Trophoblast cell (in vitro differentiated cells and primary cell): ENCODE results near the gene ORC6.

Experiments used
- DNase-seq, 2 donors: peaks; one replicate each; pipeline ENCODE4 v3.0.0-alpha.2; 2016
- H2AFZ ChIP-seq: 2 replicates; pipeline ENCODE4 v1.6.1; 2013; ENCODE audit warnings: low read length, moderate library complexity, mild to moderate bottlenecking; ENCODE audit not compliant: insufficient read depth, poor library complexity
- H2AK5ac ChIP-seq: 2 replicates; pipeline ENCODE4 v1.6.1; 2013; ENCODE audit warnings: mild to moderate bottlenecking, low read length
- H2BK120ac ChIP-seq: 2 replicates; pipeline ENCODE4 v1.6.1; 2013; ENCODE audit warnings: low read length, mild to moderate bottlenecking, moderate library complexity; ENCODE audit not compliant: insufficient read depth, poor library complexity
- H2BK12ac ChIP-seq: 2 replicates; pipeline ENCODE4 v1.6.1; 2013; ENCODE audit warnings: mild to moderate bottlenecking, low read length, moderate library complexity
- H2BK5ac ChIP-seq: 2 replicates; pipeline ENCODE4 v1.6.1; 2013; ENCODE audit warnings: low read length, low read depth, moderate library complexity, mild to moderate bottlenecking; ENCODE audit not compliant: poor library complexity
- H3K14ac ChIP-seq: 2 replicates; pipeline ENCODE4 v1.6.1; 2013; ENCODE audit warnings: mild to moderate bottlenecking, low read length
- H3K18ac ChIP-seq: 2 replicates; pipeline ENCODE4 v1.6.1; 2013; ENCODE audit warnings: mild to moderate bottlenecking, low read length
- H3K23ac ChIP-seq: 2 replicates; pipeline ENCODE4 v1.6.1; 2013; ENCODE audit warnings: low read length
- H3K27ac ChIP-seq: 2 replicates; pipeline ENCODE4 v1.5.1; 2013; ENCODE audit warnings: low read depth, mild to moderate bottlenecking, inconsistent platforms, low read length, moderate library complexity
- H3K27me3 ChIP-seq: 2 replicates; pipeline ENCODE4 v1.6.1; 2013; ENCODE audit warnings: inconsistent platforms, mild to moderate bottlenecking, low read length, moderate library complexity; ENCODE audit not compliant: insufficient read depth
- H3K36me3 ChIP-seq, 2 experiments: 1 replicate in 1 of 2; 2 replicates in 1 of 2; pipeline ENCODE4 v1.6.1; 2013; ENCODE audit warnings: low read length in 2 of 2, mild to moderate bottlenecking in 2 of 2, moderate library complexity in 1 of 2; ENCODE audit not compliant: insufficient read depth in 2 of 2, control insufficient read depth in 1 of 2
- H3K4ac ChIP-seq: 2 replicates; pipeline ENCODE4 v1.6.1; 2013; ENCODE audit warnings: low read depth, mild to moderate bottlenecking, low read length, moderate library complexity
- H3K4me1 ChIP-seq, 2 experiments: 1 replicate in 1 of 2; 2 replicates in 1 of 2; pipeline ENCODE4 v1.6.1; 2013; ENCODE audit warnings: low read length in 2 of 2, mild to moderate bottlenecking in 2 of 2, moderate library complexity in 1 of 2; ENCODE audit not compliant: insufficient read depth in 2 of 2, control insufficient read depth in 1 of 2
- H3K4me2 ChIP-seq: 2 replicates; pipeline ENCODE4 v1.6.1; 2013; ENCODE audit warnings: inconsistent platforms, mild to moderate bottlenecking, low read length, moderate library complexity
- H3K4me3 ChIP-seq: 2 replicates; pipeline ENCODE4 v1.5.1; 2013; ENCODE audit warnings: mild to moderate bottlenecking, low read depth, low read length, inconsistent platforms
- H3K79me1 ChIP-seq: one replicate; pipeline ENCODE4 v1.6.1; 2013; ENCODE audit warnings: low read length
- H3K79me2 ChIP-seq: 2 replicates; pipeline ENCODE4 v1.6.1; 2013; ENCODE audit warnings: low read length, mild to moderate bottlenecking; ENCODE audit not compliant: control insufficient read depth, insufficient read depth, poor library complexity
- H3K9ac ChIP-seq: 2 replicates; pipeline ENCODE4 v1.6.1; 2013; ENCODE audit warnings: mild to moderate bottlenecking, low read length
- H3K9me3 ChIP-seq: 2 replicates; pipeline ENCODE4 v1.6.1; 2013; ENCODE audit warnings: low read depth, mild to moderate bottlenecking, control low read depth, inconsistent platforms, low read length; ENCODE audit not compliant: insufficient read depth
- H4K12ac ChIP-seq: 2 replicates; pipeline ENCODE4 v1.6.1; 2013; ENCODE audit warnings: low read depth, mild to moderate bottlenecking, low read length, moderate library complexity
- H4K8ac ChIP-seq: 2 replicates; pipeline ENCODE4 v1.6.1; 2013; ENCODE audit warnings: low read depth, mild to moderate bottlenecking, low read length, moderate library complexity
- H4K91ac ChIP-seq: one replicate; pipeline ENCODE4 v1.6.1; 2013; ENCODE audit warnings: low read depth, mild to moderate bottlenecking, low read length, moderate library complexity
- WGBS: extraction: QIAGEN DNeasy Blood & Tissue Kit; methylation state at CpG from one replicate; pipeline ENCODE4 v1.1.7; 2013; ENCODE audit warnings: missing lambda C conversion rate; ENCODE audit not compliant: insufficient read length, insufficient coverage; ENCODE audit errors: extremely low coverage; 5-methylcytosine and 5-hydroxymethylcytosine counted together

Gene ORC6

GRCh38 chr16:46715769-46716305 is 26.4 kb downstream of the ORC6 start:
- no peak overlapping the region for H3K4me3 ChIP-seq
- H3K27ac ChIP-seq = no peak overlapping the region
- no peak overlapping the region for H3K4ac ChIP-seq
- H3K23ac ChIP-seq = no peak overlapping the region
- H3K79me1 ChIP-seq = peaks cover 4% of the 10 kb centered on the region
- H3K18ac ChIP-seq = no peak overlapping the region
- H3K4me2 ChIP-seq = no peak overlapping the region
- H3K27me3 ChIP-seq = no peaks in the 10 kb centered on the region
- no peak overlapping the region for H4K12ac ChIP-seq
- H2BK120ac ChIP-seq = no peak overlapping the region
- no peaks in the 10 kb centered on the region for H3K9me3 ChIP-seq
- peak overlapping the region; percentile 43 for H2AK5ac ChIP-seq
- no peak overlapping the region for H2BK5ac ChIP-seq
- H3K79me2 ChIP-seq = peaks cover 1% of the 10 kb centered on the region
- no CpG with 5 or more reads among the region's 6 CpGs for WGBS
- peaks cover 0 to 8% of the 10 kb centered on the region in 2 experiments for H3K4me1 ChIP-seq
- no peak overlapping the region for H4K8ac ChIP-seq
- no peak overlapping the region for H3K9ac ChIP-seq
- no peak overlapping the region for H2AFZ ChIP-seq
- no peaks in the 10 kb centered on the region for H3K36me3 ChIP-seq
- H3K14ac ChIP-seq = no peak overlapping the region
- H2BK12ac ChIP-seq = peak overlapping the region; percentile 14
- no peak for DNase-seq
- H4K91ac ChIP-seq = no peak overlapping the region

- no peak overlapping the region for H3K27ac ChIP-seq
- H4K8ac ChIP-seq = no peak overlapping the region
- H3K79me1 ChIP-seq = peaks cover 4% of the 10 kb centered on the region
- no peak overlapping the region for H4K91ac ChIP-seq
- no peak overlapping the region for H3K14ac ChIP-seq
- no CpG with 5 or more reads among the region's 2 CpGs for WGBS
- H2BK12ac ChIP-seq = no peak overlapping the region
- peaks cover 0 to 2% of the 10 kb centered on the region in 2 experiments for H3K4me1 ChIP-seq
- peaks cover 0 to 3% of the 10 kb centered on the region in 2 experiments for H3K36me3 ChIP-seq
- no peak overlapping the region for H3K4ac ChIP-seq
- no peak overlapping the region for H3K4me2 ChIP-seq
- no peak overlapping the region for H3K23ac ChIP-seq
- DNase-seq = no peak
- H2BK5ac ChIP-seq = no peak overlapping the region
- H3K27me3 ChIP-seq = no peaks in the 10 kb centered on the region
- H3K9ac ChIP-seq = no peak overlapping the region
- no peak overlapping the region for H2BK120ac ChIP-seq
- H3K4me3 ChIP-seq = no peak overlapping the region
- H3K9me3 ChIP-seq = no peaks in the 10 kb centered on the region
- no peak overlapping the region for H4K12ac ChIP-seq
- no peak overlapping the region for H3K18ac ChIP-seq
- no peak overlapping the region for H2AK5ac ChIP-seq
- H2AFZ ChIP-seq = no peak overlapping the region
- no peaks in the 10 kb centered on the region for H3K79me2 ChIP-seq
Measured at GRCh38 chr16:46717692-46718091, 28.2 kb downstream of the ORC6 start.

DNA sequence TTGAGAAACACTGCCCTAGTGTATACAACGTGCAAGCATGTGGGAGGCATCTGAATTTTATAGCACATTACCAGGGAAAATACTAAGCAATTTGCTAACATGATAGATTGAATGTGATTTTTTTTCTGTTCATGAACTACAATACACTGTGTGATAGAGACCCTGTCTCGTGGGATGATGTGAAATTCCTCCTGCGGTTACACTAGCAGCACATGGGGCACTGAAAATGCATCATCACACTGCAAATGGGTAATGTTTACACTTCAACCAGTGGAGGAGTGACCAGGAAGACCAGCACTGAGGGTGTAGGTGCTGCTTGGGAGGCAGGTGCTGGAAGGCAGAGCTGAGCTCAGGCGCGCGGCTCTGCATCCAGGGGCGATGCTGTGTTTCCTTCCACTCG is 28.8 kb downstream of the ORC6 start:
- Histone ChIP-seq H3K4ac (no peak overlapping the region), H2AK5ac (no peak overlapping the region), H2AFZ (no peak overlapping the region), H4K91ac (no peak overlapping the region), H3K18ac (no peak overlapping the region), H3K79me2 (no peaks in the 10 kb centered on the region), H3K9me3 (no peaks in the 10 kb centered on the region), H3K23ac (no peak overlapping the region), H3K79me1 (peaks cover 4% of the 10 kb centered on the region), H3K27me3 (no peaks in the 10 kb centered on the region), H3K4me1 (peaks cover 0 to 2% of the 10 kb centered on the region in 2 experiments), H2BK12ac (no peak overlapping the region), H3K9ac (no peak overlapping the region), H4K8ac (no peak overlapping the region), H3K14ac (no peak overlapping the region), H3K27ac (no peak overlapping the region), H4K12ac (no peak overlapping the region), H2BK5ac (no peak overlapping the region), H3K4me3 (no peak overlapping the region), H2BK120ac (no peak overlapping the region), H3K36me3 (peaks cover 0 to 3% of the 10 kb centered on the region in 2 experiments), H3K4me2 (no peak overlapping the region)
- DNase-seq = no peak
- WGBS = no CpG with 5 or more reads among the region's 8 CpGs

GRCh38 chr16:46719528-46719927 is 30.1 kb downstream of the ORC6 start:
- H3K9me3 ChIP-seq = no peaks in the 10 kb centered on the region
- H2BK120ac ChIP-seq = no peak overlapping the region
- H3K4ac ChIP-seq = no peak overlapping the region
- H2AFZ ChIP-seq = no peak overlapping the region
- no peak overlapping the region for H2BK12ac ChIP-seq
- H3K27me3 ChIP-seq = no peaks in the 10 kb centered on the region
- no peak overlapping the region for H3K18ac ChIP-seq
- H3K36me3 ChIP-seq = peaks cover 0 to 3% of the 10 kb centered on the region in 2 experiments
- no peak overlapping the region for H2AK5ac ChIP-seq
- no peaks in the 10 kb centered on the region for H3K79me2 ChIP-seq
- no peak overlapping the region for H4K8ac ChIP-seq
- H3K23ac ChIP-seq = no peak overlapping the region
- no peak for DNase-seq
- H3K27ac ChIP-seq = no peak overlapping the region
- peaks cover under 1% of the 10 kb centered on the region for H3K79me1 ChIP-seq
- no peak overlapping the region for H2BK5ac ChIP-seq
- H3K4me3 ChIP-seq = no peak overlapping the region
- no peak overlapping the region for H4K91ac ChIP-seq
- H3K9ac ChIP-seq = no peak overlapping the region
- no peaks in the 10 kb centered on the region for H3K4me1 ChIP-seq
- no peak overlapping the region for H3K14ac ChIP-seq
- no peak overlapping the region for H4K12ac ChIP-seq
- H3K4me2 ChIP-seq = no peak overlapping the region
- WGBS = no CpG with 5 or more reads among the region's 6 CpGs
